ENCODE measurements around the gene PXYLP1.
"Not testable (repeated sequence)": the region's sequence is repeated elsewhere in the genome, so short reads cannot be mapped to it uniquely, and the experiment has no call there.

The PXYLP1 gene

GRCh38 chr3:141274411-141275031 is 42.9 kb downstream of the PXYLP1 start:
- no peak for DNase-seq

GRCh38 chr3:141275032-141275422 is 43.4 kb downstream of the PXYLP1 start:
- no peak for DNase-seq

- DNase-seq = no peak
These were observed 43.9 kb downstream of the PXYLP1 start for GRCh38 chr3:141275511-141275910.

- DNase-seq = no peak
These were observed 44.3 kb downstream of the PXYLP1 start for GRCh38 chr3:141275973-141276372.

GRCh38 chr3:141276398-141276797 is 44.8 kb downstream of the PXYLP1 start:
- no peak for DNase-seq

- DNase-seq = no peak
These were observed 45.8 kb downstream of the PXYLP1 start for GRCh38 chr3:141277451-141277850.

GRCh38 chr3:141278196-141279076 is 46.8 kb downstream of the PXYLP1 start:
- DNase-seq = no peak

GRCh38 chr3:141279077-141279967 is 47.7 kb downstream of the PXYLP1 start:
- DNase-seq = no peak

GRCh38 chr3:141280086-141280485 is 48.5 kb downstream of the PXYLP1 start:
- DNase-seq = peak; percentile 51

- DNase-seq = no peak
These were observed 49.1 kb downstream of the PXYLP1 start for GRCh38 chr3:141280690-141281089.

- DNase-seq = no peak
These were observed 53.9 kb downstream of the PXYLP1 start for GRCh38 chr3:141285570-141285969.

GRCh38 chr3:141286856-141287255 is 55.2 kb downstream of the PXYLP1 start:
- no peak for DNase-seq

GRCh38 chr3:141287326-141287725 is 55.7 kb downstream of the PXYLP1 start:
- DNase-seq = no peak

GRCh38 chr3:141288336-141288990 is 56.8 kb downstream of the PXYLP1 start:
- no peak for DNase-seq

GRCh38 chr3:141289228-141289772 is 57.7 kb downstream of the PXYLP1 start:
- DNase-seq = no peak

- no peak for DNase-seq
These were observed 60.1 kb downstream of the PXYLP1 start for GRCh38 chr3:141291559-141292355.

- no peak for DNase-seq
These were observed 60.9 kb downstream of the PXYLP1 start for GRCh38 chr3:141292356-141293058.

- no peak for DNase-seq
These were observed 62.7 kb downstream of the PXYLP1 start for GRCh38 chr3:141294301-141294700.

GRCh38 chr3:141294848-141295247 is 63.2 kb downstream of the PXYLP1 start:
- DNase-seq = peak; percentile 47

GRCh38 chr3:141300426-141300825 is 68.8 kb downstream of the PXYLP1 start:
- not testable (repeated sequence) for DNase-seq

Data from amniotic stem cell (primary cell).